Hepatic stellate cell (primary cell): ENCODE results near the gene HOXC13.

Source experiments
- DNase-seq: peaks from one replicate; pipeline ENCODE4 v3.0.0; 2011; ENCODE audit warnings: low spot score

HOXC13 gene

DNA sequence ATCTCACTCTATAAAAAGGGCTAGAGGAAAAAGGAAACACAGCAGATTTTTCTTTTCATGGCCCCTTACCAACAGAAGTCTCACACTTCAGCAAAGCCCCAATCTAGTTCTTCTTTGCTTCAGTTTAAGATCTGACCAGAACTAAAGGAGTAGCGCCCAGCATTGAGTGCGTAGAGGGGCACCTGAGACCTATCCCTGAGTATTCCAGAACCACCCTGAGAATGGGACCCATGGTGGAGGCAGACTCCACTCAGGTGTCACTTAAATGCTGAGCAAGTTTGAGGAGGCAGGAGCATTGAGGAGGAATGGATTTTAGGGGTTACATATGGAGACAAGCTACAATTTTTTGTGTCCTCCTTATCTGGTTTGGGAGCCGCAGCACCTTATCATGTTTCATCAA, 32.5 kb downstream of the HOXC13 start:
- DNase-seq, result no peak

DNA sequence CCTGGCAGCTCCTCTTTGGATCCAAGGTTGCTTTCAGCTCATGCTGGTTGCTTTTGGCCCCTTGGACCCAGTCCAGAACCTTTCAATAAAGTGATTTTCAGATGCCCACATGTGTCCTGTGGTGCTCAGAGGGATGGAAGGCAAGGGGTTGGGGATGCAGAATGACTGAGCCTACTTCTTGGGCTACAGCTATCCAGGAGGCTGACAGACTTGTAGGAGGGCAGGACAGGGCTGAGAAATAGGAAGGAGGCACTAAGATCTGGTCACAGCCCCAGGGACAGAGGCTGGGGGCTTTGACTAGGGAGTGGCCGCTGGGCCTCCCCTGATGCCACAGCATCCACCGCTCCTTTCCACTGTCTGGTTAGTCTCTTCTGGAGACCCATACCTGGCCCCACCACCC, 33.1 kb downstream of the HOXC13 start:
- no peak for DNase-seq

DNA sequence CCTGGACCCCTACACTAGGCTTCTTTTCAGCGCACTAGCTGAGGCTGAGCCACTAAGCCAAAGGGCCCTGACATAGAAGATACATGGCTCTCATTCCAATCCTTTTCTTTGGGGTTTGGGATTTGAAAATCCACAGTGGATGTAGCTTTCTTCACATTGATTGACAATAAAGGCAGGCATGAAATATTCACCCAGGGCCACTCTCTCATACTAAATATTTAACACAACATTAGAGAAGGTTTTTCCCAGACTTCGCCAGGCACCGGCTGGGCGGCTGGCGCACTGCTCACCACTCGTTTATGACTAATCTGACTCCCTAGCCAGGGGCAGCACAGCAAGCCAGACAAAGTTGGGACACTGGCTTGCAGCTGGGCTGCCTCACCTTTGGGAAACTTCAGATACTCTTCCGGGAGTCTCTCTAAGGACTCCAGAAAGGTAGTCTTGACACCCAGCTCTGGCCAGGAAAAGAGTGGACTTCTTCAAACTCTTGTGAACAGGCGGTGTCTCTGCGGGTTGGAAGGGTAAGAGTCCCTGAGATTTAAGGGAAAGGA, 33.6 kb downstream of the HOXC13 start:
- no peak for DNase-seq

DNA sequence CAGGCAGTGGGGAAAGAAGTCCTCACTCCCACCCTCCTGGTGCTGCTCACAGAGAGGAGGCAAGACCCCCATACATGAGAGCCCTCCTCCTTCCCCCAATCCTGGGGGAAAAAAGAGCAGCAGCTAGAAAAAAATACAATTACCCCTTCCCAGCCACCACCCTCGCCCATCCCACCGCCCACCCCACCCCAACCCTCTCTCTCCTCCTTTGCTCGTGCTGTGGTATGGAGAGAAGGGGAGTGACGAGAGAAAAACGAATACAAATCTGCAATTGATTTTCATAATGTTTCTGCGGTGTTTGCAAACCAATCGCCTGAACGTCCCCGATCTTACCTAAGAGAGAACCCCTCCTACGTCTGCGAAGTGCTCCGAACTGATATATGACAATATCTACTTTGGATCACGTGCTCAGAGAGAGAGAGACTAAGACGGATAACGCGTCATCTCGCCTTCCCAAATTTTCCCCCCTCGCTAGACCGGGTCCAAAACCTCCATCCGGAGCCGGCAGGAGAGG, 34.1 kb downstream of the HOXC13 start, which contains the start of gene HOXC11:
TSS of gene HOXC11 (plus strand) at position 405 of the 514 bp plus-strand sequence. CDS start 116 bp downstream, outside the sequence.
- no peak for DNase-seq

DNA sequence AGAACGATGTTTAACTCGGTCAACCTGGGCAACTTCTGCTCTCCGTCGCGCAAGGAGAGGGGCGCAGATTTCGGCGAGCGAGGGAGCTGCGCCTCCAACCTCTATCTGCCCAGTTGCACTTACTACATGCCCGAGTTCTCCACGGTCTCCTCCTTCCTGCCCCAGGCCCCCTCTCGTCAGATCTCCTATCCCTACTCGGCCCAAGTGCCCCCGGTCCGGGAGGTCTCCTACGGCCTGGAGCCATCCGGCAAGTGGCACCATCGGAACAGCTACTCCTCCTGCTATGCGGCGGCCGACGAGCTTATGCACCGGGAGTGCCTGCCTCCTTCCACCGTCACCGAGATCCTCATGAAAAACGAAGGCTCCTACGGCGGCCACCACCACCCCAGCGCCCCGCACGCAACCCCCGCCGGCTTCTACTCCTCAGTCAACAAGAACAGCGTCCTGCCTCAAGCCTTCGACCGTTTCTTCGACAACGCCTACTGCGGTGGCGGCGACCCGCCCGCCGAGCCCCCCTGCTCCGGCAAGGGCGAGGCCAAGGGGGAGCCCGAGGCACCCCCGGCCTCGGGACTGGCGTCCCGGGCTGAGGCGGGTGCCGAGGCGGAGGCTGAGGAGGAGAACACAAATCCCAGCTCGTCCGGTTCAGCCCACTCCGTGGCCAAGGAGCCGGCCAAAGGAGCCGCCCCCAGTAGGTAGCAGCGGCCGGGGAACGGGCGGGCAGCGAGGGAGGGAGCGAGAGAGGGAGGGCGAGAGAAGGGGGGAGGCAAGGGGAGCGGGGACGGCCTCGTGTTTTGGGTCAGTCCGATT, 34.8 kb downstream of the HOXC13 start:
- DNase-seq, result no peak

DNA sequence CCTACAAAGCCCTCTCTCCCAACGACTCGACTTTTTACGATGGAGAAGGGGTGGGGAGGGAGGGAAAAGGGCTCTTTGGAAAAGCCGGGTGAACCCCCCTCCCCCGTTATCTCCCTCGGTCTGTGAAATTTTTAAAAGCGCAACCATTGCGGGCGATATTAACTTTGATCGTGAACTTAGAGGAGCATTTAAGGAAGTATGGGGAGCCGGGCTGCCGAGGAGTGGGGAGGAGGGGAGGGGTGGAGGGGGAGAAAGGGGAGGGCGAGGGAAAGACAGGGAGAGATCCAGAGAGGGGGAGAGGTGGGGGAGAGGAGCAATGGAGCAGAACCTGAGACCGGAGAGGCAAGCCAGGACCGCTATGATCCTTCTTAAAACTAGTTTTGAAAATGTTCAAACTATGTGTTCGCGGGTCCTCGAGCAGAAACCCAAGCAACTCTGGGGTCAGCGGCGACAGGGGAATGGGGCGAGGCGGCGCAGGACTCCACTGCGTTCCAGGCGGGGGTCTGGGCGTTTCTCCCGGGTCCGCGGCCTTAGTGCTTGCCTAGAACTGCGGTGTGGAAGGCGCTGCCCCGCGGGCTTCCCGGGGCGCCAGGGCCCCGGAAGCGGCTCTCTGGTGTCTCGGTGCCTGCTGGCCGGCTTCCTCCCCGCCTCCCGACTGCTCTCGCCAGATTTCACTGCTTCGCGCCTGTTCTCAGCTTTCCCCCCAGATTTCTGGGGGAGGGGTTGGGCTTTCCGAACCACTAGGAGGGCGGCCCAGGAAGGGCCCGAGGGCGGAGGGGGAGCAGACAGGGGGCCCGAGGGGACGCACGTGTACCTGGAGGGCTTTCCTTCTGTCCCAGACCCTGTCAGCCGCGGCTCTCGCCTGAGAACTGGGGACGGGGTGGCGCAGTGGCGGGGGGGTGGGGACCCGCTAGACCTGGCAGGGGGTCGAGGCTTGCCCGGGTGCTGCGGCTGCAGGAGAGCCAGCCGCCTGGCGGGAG, 35.7 kb downstream of the HOXC13 start, which contains the start of gene HOTAIR:
TSS of gene HOTAIR (minus strand) at position 871 of the 980 bp plus-strand sequence.
- DNase-seq, result no peak

DNA sequence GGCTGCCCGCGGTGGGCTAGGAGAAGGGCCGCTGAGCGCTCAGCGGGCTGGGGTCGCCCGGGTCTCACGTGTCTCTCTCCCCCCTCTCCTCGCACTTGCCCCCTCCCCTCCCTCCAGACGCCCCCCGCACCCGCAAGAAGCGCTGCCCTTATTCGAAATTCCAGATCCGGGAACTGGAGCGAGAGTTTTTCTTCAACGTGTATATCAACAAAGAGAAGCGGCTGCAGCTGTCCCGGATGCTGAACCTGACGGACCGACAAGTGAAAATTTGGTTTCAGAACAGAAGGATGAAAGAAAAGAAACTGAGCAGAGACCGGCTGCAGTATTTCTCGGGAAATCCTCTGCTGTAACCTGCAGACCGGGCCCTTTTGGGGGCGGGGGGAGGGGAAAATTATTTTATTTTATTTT, 36.4 kb downstream of the HOXC13 start:
- DNase-seq, result no peak

DNA sequence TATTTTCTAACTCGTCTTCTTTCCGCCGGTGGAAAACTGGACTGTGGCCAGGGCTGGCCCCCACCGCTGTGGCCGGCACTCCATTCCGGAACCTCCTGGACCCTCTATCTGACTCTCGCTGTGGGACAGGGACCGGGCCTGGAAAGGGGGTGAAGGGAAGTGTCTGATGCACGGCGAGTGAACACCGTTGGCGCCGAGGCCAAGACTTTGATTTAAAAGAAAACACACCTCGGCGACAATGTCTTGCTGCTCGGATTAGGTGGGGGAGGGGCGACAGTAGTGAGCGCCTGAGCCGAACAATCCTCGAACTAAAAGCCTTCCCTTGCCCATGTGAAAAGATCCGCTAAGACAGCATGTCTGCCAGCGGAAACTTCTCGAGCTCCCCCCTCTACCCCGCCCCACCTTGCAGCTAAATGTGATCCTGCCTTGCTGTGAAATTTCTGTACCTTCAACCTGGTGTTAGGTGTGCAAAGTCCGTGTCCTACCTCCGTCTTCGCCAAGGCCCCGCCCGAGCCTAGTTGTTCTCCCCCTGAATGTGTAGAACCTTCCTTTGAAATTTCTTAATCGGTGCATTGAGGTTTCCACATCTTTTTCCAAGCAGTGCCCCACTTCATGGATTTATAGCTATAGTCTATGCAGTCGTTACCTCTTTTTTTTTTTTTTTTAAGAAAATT, 37.0 kb downstream of the HOXC13 start:
- no peak for DNase-seq

DNA sequence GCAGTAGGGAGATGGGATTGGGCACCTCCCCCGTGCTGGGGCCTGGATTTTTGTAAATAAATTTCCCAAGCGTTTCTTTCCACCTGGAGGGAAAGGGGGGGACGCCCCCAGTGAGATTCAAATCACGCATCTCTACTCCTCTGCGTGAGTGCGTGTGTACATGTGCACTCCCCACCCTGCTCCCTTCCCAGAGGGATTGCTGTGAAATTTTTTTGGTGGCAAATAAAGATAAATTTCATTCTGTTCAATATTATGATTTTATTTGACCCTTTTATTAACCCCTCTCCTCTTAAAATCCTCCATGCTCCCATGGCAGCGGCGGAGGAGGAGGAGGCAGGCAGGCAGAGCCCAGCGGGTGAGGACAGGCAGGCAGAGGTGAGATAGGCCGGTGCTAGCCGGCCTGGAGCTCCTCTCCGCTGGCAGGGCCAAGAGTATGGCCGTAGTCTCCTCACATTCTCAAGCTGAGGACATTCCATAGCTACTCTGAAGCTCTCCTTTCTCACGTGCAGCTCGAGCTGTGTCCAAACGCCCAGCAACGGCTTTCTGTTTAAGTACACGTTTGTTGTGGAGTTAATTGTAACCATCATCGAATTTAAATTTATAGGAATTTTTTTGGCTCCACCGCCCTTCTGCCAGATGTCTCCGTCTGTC, 37.7 kb downstream of the HOXC13 start:
- no peak for DNase-seq

DNA sequence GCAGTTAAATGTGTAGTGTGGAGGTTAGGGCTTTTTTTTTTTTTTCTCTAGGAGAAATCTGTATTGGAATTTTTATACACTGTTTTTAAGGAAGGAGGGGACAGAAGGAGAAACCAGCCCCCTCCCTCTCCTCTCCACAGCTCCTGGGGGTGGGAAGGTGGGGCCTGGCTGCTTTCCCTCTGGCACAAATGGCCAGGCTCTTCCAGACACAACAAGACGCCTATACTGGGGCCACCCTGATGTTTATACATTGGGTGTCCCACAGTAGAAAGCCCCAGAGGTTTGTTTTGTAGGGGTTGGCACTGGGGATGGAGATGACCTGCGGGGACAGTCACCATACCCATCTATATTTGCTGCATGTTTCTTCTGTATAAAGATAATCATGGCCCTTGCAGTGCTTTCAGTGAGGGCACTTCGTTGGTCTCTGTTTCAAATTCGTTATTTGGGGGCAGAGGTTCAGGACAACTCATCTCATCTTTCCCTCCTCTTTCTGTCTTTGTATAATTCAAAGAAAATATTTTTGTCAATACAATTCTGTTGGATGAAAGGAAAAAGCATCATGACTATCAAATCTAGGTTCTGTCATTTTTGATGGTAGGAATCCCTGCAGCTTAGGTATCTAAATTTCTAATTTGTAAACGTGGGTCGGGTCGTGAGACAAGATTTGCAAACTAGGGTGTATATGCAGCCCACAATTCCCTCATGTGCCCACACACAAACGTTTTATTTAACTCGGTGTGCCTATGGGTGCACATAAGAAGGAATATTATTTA, 38.4 kb downstream of the HOXC13 start:
- DNase-seq, result no peak

DNA sequence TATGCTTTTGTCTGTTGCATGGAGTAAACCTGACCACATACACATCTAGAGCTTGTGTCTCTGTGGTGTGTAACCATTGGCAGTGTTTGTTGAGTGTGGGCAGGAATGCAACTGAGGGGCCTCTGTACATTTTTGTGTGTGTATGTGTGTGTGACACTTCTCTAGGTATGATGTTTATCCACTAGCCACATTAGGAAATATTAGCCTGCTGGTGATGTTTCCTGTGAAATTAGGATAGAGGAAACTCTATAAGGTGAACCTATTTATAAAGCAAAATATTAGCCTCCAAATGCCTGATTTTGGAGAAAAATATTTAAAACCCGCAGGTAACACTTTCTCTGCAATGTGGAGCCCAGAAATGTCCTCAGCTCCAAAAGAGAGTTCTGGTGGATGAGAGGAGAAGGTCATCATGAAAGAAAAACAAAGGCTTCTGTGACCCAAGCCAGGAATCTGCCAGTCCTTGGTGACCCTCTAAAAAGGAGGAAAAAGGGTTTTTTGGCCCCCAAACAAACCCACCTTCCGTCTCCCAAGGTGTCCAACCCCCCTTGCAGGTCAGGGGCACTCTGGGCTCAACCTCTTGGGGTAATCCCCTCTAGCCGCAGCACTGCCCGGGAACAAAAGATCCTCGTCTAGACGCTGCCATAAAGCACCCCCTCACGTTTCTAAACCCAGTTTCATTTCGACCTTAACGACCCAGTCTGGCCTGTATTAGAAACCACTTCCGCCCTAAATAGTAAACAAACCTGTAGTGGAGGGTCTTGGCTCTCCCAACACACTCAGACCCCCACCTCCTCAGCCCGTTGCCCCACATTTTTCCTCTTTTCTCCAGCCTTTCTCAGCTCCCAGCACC, 39.2 kb downstream of the HOXC13 start:
- no peak for DNase-seq

DNA sequence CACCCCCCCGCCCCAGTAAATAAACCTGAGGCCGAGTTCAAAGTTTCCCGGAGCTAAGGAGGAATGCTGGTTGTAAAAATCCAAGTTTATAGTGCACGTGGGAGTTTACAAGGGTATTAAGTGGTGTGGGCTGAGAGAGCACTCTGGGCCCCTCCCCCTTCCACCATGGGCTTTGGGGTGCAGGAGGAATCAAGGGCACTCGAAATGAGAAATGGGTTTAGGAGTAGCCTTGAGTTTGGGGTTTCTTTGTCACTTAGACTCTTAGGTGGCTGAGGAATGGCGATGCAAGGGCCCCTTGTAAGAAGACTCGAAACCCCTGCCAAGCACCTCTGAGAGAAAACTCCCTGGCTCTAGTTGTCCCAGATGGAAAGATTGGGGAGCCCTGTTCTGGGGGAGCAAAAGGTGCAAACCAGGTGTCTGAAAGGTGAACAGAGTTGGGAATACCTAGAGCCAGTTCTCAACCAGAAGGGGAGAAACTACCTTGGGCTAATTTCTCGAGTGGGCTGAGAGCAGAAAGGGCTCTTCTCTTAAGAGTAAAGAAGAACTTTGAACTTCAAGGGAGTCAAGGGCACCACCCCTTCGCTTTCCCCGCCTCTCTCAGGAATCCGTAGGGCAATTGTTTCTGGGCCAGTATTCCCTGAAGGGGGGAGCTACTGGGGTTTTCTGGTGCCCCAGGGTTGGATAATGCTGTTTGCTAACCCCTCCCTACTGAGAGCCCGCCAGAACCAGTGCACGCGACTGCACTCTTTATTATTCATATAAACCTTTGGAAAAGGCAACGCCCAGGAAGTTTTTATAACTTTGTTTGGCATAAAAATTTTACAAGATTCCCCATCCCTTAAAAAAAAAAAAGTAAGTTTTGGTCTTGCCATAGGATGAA, 40.1 kb downstream of the HOXC13 start:
- no peak for DNase-seq

DNA sequence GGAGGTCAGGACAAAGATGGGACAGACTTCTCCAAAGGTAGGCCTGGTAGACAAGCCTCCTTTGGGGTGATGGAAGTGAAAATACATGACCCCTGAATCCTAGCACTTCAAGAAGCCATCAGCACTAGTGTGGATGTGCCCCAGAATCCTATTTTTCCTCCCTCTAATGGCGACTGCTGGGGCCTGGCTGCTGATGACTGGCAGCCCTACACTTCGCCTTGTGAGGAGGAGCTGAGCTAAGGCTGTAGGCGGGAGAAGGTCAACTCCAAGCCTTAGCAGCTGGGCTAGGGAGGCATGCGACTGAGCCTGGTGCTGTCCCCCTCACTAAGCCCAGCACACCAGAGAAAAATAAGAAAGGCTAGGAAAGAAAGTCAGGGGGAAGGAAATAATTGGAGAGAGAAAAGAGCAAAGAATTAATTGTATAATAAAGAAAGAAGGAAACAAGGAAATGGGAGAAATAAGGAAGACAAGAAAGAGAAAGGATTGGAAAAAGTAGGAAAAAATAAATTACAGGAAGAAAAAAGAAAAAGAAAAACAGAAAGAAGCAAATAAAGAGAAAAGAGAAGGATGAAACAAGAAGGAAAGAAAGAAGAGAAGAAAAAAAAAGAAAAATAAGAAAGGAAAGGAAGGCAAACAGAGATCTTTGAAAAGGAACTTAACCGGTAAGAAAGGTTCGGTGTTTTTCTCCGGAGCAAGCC, 41.6 kb downstream of the HOXC13 start:
- DNase-seq, result no peak

DNA sequence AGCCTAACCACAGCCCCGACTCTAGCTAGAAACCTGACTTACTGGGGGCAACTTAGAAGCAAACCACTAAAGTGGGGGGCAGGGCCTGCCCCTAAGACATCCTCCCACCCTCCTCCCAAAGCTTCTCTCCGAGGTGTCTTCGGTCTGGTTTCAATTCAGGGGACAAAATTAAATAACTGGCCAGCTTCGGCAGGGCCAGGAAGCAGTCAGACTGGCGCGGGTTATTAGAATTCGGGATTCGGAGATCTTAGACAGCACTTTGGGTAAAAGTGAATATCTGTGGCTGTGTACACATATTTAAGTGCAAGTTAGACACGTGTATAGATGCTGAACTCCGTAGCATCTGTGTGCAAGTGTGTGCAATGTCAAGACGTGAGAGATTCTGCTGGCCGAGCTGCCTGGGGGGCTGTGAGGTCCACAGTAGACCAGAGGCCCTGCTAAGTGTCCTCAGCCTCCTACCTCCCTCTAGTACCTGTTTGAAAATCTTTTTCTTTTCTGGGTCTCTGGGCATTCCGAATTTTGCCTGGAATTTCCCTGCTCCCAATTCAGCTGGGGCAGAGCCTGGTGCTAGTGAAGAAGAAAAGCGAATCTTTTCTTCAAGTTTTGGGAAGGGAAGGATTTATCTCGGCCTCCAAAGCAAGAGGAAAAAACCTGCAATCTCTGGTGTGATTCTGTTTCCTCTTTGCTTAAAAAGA, 42.3 kb downstream of the HOXC13 start:
- DNase-seq, result no peak

DNA sequence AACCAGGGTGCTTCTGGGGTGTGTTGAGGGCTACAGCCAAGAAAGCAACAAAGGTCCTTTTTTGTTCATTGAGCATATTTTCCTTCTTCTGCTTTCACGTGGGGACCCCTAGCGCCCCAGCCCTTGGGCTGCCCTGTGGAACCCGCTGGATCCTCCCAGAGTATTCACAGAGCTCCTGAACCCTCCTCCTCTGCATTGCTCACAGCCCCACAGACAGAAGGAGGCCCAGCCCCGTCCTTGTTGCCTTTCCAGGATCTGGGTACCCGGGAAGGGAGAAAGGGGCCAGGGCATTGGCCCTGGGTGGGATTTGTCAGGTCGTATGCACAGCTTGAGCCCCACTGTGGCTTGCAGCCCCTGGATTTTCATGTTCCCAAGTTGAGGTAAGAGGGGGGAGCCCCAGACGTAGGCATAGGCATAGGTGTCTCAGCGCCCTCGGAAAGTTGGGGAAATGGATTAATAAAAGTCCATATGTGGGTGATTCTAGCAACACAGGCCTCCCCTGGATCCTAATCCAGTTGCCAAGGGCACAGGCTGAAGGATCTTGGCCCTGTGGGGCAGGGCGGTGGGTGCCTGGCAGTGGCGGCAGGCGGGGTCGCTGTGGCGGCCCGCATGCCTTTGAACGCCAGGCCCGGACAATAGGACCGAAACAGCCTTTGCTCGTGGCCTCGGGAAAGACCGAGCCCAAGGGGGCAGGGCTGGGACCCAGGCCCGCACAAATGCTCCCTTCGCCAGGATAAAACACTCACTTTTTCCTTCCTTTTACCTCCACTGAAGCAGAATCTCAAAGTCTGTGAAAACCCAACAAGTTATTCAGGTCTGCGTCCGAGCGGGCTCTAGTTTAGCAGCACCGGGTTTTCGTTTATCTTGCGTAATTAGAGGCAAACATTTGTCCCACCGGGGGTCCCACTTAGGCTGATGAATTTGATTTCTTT, 43.3 kb downstream of the HOXC13 start:
- DNase-seq, result no peak
